GM21381 (cell line): ENCODE data around the gene VPS33A.
"Not testable (repeated sequence)": the region's sequence is repeated elsewhere in the genome, so short reads cannot be mapped to it uniquely, and the experiment has no call there.

Experiments used
- ATAC-seq: cut with Tn5 transposase; IDR thresholded peaks from one replicate; pipeline ENCODE4 v1.9.1; 2021; ENCODE audit warnings: mild to moderate bottlenecking, moderate library complexity; ENCODE audit not compliant: unreplicated experiment

Gene VPS33A

GRCh38 chr12:122266230-122266901 is at the start of gene VPS33A:
VPS33A (minus strand) TSS chr12:122266494; CDS start chr12:122266408, 86 bp downstream.
- peak; percentile 83 for ATAC-seq

DNA sequence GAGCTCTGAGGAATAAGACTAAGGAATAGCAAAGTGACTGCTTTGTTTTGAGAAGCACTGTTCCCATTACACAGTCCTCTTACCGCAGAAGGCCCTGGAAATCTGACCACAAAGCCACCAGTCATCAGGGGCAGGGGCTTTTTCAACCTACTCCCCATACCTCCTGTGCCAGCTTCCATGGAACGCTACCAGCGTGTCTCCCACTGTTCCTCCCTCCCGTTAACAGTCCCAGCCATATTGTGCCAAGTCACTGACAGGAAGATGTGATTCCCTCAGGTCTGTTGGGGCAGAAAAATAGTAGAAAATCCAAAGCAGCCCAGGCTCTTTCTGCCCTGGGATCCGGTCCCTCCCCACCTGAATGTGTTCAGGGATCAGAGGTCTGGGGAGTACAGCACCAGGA is 46.6 kb upstream of the VPS33A start:
- ATAC-seq, result no peak

- no peak for ATAC-seq
Measured at GRCh38 chr12:122311696-122312095, 45.4 kb upstream of the VPS33A start.

- ATAC-seq, result no peak
Measured at GRCh38 chr12:122310626-122311333, 44.5 kb upstream of the VPS33A start.

GRCh38 chr12:122309564-122310121 is 43.3 kb upstream of the VPS33A start:
- ATAC-seq, result no peak

GRCh38 chr12:122308811-122309210 is 42.5 kb upstream of the VPS33A start:
- no peak for ATAC-seq

GRCh38 chr12:122306407-122306806 is 40.1 kb upstream of the VPS33A start:
- ATAC-seq, result no peak

GRCh38 chr12:122304924-122305323 is 38.6 kb upstream of the VPS33A start:
- ATAC-seq, result no peak

GRCh38 chr12:122303068-122303467 is 36.8 kb upstream of the VPS33A start:
- no peak for ATAC-seq

DNA sequence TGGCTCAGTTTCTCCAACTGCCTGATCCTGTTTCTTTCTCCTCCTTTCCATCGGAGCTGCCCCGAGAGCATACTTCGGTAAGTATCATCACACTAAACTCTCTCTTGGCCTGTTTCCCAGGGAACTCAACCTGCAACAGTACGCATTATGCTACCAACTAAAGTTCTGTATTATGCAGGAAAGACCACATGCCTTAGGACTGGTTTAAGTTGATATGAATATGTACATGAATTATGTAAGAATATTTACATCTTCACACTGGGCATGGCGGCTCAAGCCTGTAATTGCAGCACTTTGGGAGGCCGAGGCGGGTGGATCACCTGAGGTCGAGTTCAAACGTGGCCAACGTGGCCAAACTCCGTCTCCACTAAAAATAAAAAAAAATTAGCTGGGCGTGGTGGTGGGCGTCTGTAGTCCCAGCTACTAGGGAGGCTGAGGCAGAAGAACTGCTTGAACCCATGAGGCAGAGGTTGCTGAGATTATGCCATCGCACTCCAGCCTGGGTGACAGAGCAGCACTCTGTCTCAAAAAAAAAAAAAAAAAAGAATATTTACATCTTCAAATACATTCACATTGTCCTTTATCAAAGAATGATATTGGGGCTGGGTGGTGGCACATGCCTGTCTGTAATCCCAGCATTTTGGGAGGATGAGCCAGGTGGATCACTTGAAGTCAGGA is 31.9 kb upstream of the VPS33A start:
- ATAC-seq, result no peak

GRCh38 chr12:122297494-122297893 is 31.2 kb upstream of the VPS33A start:
- ATAC-seq, result no peak

DNA sequence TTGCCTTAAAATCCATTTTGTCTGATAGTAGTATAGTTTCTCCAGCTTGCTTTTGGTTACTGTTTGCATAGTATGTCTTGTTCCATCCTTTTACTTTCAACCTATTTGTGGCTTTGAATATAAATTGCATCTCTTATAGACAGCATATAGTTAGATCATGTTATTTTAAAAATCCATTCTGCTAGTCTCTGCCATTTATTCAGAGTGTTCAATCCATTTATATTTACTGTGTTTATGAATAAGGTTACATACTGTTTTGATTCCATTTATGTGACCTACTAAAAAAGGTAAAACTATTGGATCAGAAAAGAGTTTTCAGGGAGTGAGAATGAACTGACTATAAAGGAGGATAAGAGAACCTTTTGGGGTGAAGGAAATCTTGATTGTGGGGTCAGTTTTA is 29.6 kb upstream of the VPS33A start:
- ATAC-seq, result no peak

GRCh38 chr12:122293081-122293480 is 26.8 kb upstream of the VPS33A start:
- ATAC-seq, result no peak

DNA sequence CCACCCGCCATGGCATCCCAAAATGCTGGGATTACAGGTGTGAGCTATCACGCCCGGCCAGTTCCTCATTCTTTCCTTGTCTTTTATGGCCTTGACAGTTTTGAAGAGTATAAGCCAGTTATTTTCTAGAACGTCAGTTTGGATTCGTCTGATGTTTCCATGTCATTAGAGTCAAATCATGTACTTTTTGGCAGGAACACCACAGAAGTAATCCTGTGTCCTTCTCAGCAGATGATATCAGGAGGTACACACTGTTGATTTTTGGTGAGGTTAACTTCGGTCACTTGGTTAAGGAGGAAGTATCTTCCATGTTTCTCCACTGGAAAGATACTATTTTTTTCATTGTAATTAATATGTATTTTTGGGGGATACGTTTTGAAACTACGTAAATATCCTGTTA is 25.1 kb upstream of the VPS33A start:
- no peak for ATAC-seq

DNA sequence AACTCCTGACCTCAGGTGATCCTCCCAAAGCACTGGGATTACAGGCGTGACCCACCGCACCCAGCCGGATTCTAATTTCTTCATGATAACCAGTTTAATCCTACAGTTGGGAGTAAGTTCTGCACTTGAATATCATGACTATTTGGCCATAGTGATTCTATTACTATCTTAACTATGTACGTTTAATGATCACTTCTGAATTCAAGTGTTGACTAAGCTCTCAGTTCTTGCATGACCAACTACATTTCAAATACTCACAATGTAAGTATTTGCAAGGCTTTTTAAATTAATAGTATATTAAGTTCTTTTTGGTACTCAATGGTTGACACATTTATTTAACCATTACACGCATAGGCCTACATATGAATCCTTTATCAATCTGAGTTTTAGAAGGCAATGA is 17.4 kb upstream of the VPS33A start:
- no peak for ATAC-seq

GRCh38 chr12:122282061-122282460 is 15.8 kb upstream of the VPS33A start:
- no peak for ATAC-seq

DNA sequence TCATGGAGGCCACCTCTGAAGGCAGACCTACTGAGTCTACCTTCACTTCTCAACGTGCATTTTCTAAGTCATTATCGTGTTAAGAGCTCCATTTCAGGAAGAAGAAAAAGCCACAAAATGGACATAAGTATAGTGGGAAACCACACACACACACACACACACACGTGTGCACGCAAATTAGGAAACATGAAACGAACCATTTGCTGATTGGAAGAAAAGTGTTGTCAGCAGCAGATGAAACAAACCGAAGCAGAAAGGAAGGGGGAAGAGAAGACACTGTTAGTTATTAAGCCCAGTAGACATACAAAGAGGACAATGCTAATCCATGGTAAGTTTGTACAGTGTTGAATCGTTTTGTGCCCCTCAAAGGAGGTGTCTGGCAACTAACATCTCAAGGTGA is 9.9 kb upstream of the VPS33A start:
- ATAC-seq, result no peak

GRCh38 chr12:122275459-122275858 is 9.2 kb upstream of the VPS33A start:
- ATAC-seq, result no peak

GRCh38 chr12:122265886-122266229 is 436 bp downstream of the VPS33A start:
- peak; percentile 29 for ATAC-seq

GRCh38 chr12:122265476-122265875 is 818 bp downstream of the VPS33A start:
- ATAC-seq, result no peak

- not testable (repeated sequence) for ATAC-seq
Measured at GRCh38 chr12:122260735-122261134, 5.6 kb downstream of the VPS33A start.

- ATAC-seq, result not testable (repeated sequence)
Measured at GRCh38 chr12:122258939-122259338, 7.4 kb downstream of the VPS33A start.
